Small intestine (tissue), 7 donors: ENCODE measurements around the gene RASAL2. TPM values are rescaled to one million over a fixed set of nuclear protein-coding genes. Genes with fewer than 3 reads are reported as not detected.

Experiments
- DNase-seq, 2 donors: peaks; one replicate each; pipeline versions ENCODE4 v3.0.0 to v3.0.0-alpha.2; 2013
- FAIRE-seq: peaks from 2 replicates; lab custom pipeline; 2012; peaks lifted over from hg19 to GRCh38; lab: Jason Lieb, UNC
- H3K27ac ChIP-seq, 3 donors: one replicate each; pipeline ENCODE4 v1.5.1; 2013; ENCODE audit warnings: low read length in 2 of 3, mild to moderate bottlenecking in 2 of 3, control low read depth in 1 of 3, inconsistent platforms in 1 of 3, low read depth in 1 of 3, moderate library complexity in 1 of 3
- H3K27me3 ChIP-seq, 3 donors: one replicate each; pipeline ENCODE4 v1.6.1; 2013; ENCODE audit warnings: low read length in 3 of 3, inconsistent platforms in 1 of 3; ENCODE audit not compliant: control insufficient read depth in 3 of 3, insufficient read depth in 3 of 3
- H3K36me3 ChIP-seq, 3 donors: one replicate each; pipeline ENCODE4 v1.6.1; 2013; ENCODE audit warnings: low read length in 3 of 3, inconsistent platforms in 1 of 3, low read depth in 1 of 3, mild to moderate bottlenecking in 1 of 3, moderate library complexity in 1 of 3; ENCODE audit not compliant: control insufficient read depth in 3 of 3, insufficient read depth in 2 of 3
- H3K4me1 ChIP-seq, 3 donors: one replicate each; pipeline ENCODE4 v1.6.1; 2013; ENCODE audit warnings: low read length in 2 of 3, inconsistent platforms in 1 of 3, low read depth in 1 of 3, mild to moderate bottlenecking in 1 of 3, moderate library complexity in 1 of 3; ENCODE audit not compliant: control insufficient read depth in 3 of 3, insufficient read depth in 2 of 3
- H3K4me3 ChIP-seq, 3 donors: one replicate each; pipeline ENCODE4 v1.5.1; 2013; ENCODE audit warnings: low read length in 3 of 3, control low read depth in 1 of 3, inconsistent platforms in 1 of 3, low read depth in 1 of 3, mild to moderate bottlenecking in 1 of 3, moderate library complexity in 1 of 3
- H3K9me3 ChIP-seq, 2 donors: one replicate each; pipeline ENCODE4 v1.6.1; 2013; ENCODE audit warnings: low read depth in 1 of 2, low read length in 1 of 2; ENCODE audit not compliant: control insufficient read depth in 2 of 2, insufficient read depth in 1 of 2
- WGBS, 3 donors: extraction: QIAGEN DNeasy Blood & Tissue Kit; methylation state at CpG; one replicate each; pipeline ENCODE4 v1.1.7; 2013; 5-methylcytosine and 5-hydroxymethylcytosine counted together
- polyA plus RNA-seq, 4 donors: library from polyadenylated mRNA; stranded (reverse) in 3 of 4; unstranded in 1 of 4; fragments of 200-250 nt in 3 of 4; fragments of 120-200 nt in 1 of 4; gene quantifications; one replicate each; pipeline versions ENCODE4 v1.2.1 to v1.2.3, GENCODE V29; 2013
- donor health status: healthy with polysubstance abuse.
- donor health status: control.
- donor health status: control.
- donor health status: Bipolar disorder and iron deficiency.
- donor health status: healthy.

Gene RASAL2
- polyA plus RNA-seq, 4 donors: 1.8 to 23.5 (median 3.3) TPM

DNA sequence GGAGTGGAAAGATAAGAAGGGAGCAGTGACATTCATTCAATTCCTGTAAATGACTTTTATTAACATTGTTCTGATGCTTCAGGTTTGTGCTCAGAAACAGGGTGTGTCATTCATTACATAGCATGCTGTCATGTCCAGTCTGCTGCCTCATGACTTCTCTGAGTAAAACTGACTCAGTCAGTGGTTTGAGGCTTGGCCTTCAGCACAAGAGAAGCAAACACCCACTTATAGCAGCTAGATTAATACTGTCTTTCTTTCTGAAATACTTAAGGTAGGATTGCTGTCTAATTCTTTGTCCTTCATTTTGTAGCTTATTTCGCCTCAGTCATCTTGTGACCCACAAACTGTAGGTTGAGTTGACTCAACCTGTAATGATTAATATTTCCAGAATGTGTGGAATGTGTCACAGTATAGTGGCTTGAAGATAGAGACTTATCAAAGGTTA lies 32.9 kb downstream of the RASAL2 start:
- DNase-seq (peak; percentile 67 to 82), FAIRE-seq (no peak)
- Histone ChIP-seq H3K27me3 (no peaks in the 10 kb centered on the region), H3K27ac (peak overlapping the region in 1 of 3 donors; percentile 81), H3K4me1 (peaks cover 0 to 5% (median 0%) of the 10 kb centered on the region in 3 donors), H3K36me3 (peaks cover 0 to 3% (median 0%) of the 10 kb centered on the region in 3 donors), H3K9me3 (no peaks in the 10 kb centered on the region), H3K4me3 (no peak overlapping the region)
- 43 to 80% (median 61%) methylated on average over 1 of the region's 1 CpG for WGBS, 3 donors

GRCh38 chr1:178127482-178128191 lies 33.7 kb downstream of the RASAL2 start:
- H3K4me3 ChIP-seq: no peak overlapping the region
- WGBS, 3 donors: 82 to 91% (median 83%) methylated on average over 2 of the region's 2 CpGs
- H3K4me1 ChIP-seq: peaks cover 0 to 5% (median 0%) of the 10 kb centered on the region in 3 donors
- H3K27ac ChIP-seq: peak overlapping the region in 1 of 3 donors; percentile 81
- no peaks in the 10 kb centered on the region for H3K9me3 ChIP-seq
- H3K36me3 ChIP-seq: peaks cover 0 to 3% (median 0%) of the 10 kb centered on the region in 3 donors
- FAIRE-seq: no peak
- peak in 1 of 2 donors; percentile 15 for DNase-seq
- no peaks in the 10 kb centered on the region for H3K27me3 ChIP-seq

DNA sequence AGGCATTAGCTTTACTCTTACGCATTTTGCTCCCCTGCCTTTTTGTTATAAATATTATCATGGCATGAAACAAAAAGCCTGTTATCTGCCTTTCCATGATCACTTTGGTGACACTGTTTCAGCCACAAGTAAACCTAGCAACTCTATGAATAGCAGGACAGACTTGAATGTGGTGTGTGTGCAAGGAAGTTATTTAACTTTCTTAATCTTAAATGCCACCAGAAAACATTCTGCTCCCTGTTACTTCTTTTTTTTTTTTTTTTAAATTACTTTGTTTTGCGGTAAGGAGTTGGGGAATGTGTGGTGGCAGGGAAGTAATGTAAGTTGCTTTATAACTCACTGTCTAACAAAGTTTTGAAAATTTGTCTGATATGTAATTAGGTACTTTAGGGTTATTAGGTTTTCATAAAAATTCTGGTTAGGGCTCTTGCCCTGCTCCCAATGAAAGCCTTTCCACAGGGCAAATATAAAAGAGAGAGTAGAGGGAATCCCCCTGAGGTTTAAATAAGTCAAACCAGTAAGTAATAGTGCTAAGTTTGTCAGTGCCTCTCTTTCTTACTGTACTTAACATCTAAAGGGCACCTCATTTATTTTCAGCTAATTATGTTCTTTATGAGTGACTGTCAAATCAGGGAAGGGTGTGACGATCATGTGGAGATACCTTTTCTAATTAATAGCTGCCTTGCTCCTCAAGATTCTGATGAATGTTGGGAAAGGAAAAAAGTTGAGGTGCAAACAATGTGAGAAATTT lies 39.5 kb downstream of the RASAL2 start:
- H3K9me3 ChIP-seq: no peaks in the 10 kb centered on the region
- H3K4me3 ChIP-seq: no peak overlapping the region
- no peaks in the 10 kb centered on the region for H3K36me3 ChIP-seq
- no peak for DNase-seq
- 76 to 89% (median 79%) methylated on average over 3 of the region's 3 CpGs for WGBS, 3 donors
- peaks cover 0 to 2% (median 0%) of the 10 kb centered on the region in 3 donors for H3K4me1 ChIP-seq
- FAIRE-seq: no peak
- no peak overlapping the region for H3K27ac ChIP-seq
- H3K27me3 ChIP-seq: no peaks in the 10 kb centered on the region

DNA sequence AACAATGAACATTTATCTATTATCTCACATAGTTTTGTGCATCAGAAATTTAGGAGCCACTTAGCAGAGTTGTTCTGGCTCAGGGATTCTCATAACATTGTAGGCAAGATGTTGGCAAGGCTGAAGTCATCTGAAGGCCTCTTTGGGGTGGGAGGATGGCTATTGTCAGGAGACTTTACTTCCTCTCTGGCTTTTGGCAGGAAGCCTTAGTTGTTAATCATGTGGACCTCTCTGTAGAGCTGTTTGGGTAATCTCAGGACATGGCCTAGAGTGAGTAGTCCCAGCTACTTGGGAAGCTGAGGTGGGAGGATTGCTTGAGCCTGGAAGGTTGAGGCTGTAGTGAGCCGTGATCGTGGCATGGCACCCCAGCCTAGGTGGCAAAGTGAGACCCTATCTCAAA lies 40.2 kb downstream of the RASAL2 start:
- H3K27me3 ChIP-seq: no peaks in the 10 kb centered on the region
- no peak for FAIRE-seq
- H3K4me1 ChIP-seq: peaks cover 0 to 2% (median 0%) of the 10 kb centered on the region in 3 donors
- WGBS, 3 donors: 60 to 87% (median 69%) methylated on average over 2 of the region's 2 CpGs
- no peaks in the 10 kb centered on the region for H3K9me3 ChIP-seq
- no peak for DNase-seq
- H3K4me3 ChIP-seq: no peak overlapping the region
- H3K36me3 ChIP-seq: no peaks in the 10 kb centered on the region
- no peak overlapping the region for H3K27ac ChIP-seq

DNA sequence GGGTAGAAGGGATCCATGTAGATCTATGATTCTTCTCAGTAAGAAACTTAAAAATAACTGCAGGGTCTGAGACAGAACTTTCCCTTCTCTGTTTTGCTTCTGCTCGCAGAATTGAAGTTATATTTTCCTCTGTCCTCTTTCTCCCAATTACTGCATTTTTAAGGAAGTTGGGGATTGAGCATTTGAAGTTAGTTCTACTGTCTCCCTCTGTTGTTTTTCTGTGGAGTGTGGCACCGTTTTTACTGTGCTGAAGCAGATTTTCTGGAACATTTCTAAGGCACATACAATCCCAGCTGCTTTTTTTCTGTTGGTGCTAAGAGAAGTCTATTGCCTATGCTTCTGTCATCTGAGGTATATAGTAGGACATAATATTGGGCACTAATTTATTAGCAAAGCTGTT lies 43.3 kb downstream of the RASAL2 start:
- Histone ChIP-seq H3K27me3 (no peaks in the 10 kb centered on the region), H3K4me3 (no peak overlapping the region), H3K9me3 (no peaks in the 10 kb centered on the region), H3K27ac (no peak overlapping the region), H3K4me1 (peaks cover 0 to 2% (median 0%) of the 10 kb centered on the region in 3 donors), H3K36me3 (no peaks in the 10 kb centered on the region)
- DNase-seq (no peak), FAIRE-seq (no peak)
- WGBS, 3 donors: 25 to 52% (median 43%) methylated on average over 2 of the region's 2 CpGs

- no peaks in the 10 kb centered on the region for H3K9me3 ChIP-seq
- no peaks in the 10 kb centered on the region for H3K27me3 ChIP-seq
- H3K4me1 ChIP-seq: no peaks in the 10 kb centered on the region
- no peak overlapping the region for H3K4me3 ChIP-seq
- no peak overlapping the region for H3K27ac ChIP-seq
- FAIRE-seq: no peak
- 83 to 87% (median 87%) methylated on average over 4 of the region's 4 CpGs for WGBS, 3 donors
- H3K36me3 ChIP-seq: no peaks in the 10 kb centered on the region
- no peak for DNase-seq
These were observed 48.9 kb downstream of the RASAL2 start for GRCh38 chr1:178142806-178143205.

GRCh38 chr1:178143730-178144690 lies 50.1 kb downstream of the RASAL2 start:
- Histone ChIP-seq H3K36me3 (no peaks in the 10 kb centered on the region), H3K9me3 (no peaks in the 10 kb centered on the region), H3K27me3 (no peaks in the 10 kb centered on the region), H3K27ac (no peak overlapping the region), H3K4me1 (no peaks in the 10 kb centered on the region), H3K4me3 (no peak overlapping the region)
- no peak for FAIRE-seq
- no peak for DNase-seq
- WGBS, 3 donors: 83 to 85% (median 85%) methylated on average over 2 of the region's 2 CpGs

DNA sequence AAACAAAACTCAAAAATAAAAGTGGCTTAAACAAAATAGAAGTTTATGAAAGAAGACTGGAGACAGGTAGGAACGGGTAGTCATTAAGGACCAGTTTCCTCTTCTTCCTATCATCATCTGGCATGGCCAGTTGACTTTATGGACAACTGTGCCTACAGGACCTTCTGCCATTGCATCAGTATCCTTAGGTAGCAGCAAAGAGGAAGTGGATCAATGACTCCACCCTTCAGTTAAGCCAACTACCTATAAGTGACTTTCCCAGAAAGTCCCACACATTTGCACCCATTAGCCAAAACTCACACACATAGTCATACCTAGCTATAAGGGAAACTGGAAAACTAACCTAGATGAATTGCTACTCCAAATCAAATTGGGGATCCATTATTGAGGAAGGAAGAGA lies 51.7 kb downstream of the RASAL2 start:
- Histone ChIP-seq H3K27me3 (no peaks in the 10 kb centered on the region), H3K4me1 (no peaks in the 10 kb centered on the region), H3K36me3 (no peaks in the 10 kb centered on the region), H3K27ac (no peak overlapping the region), H3K4me3 (no peak overlapping the region), H3K9me3 (no peaks in the 10 kb centered on the region)
- WGBS, 3 donors: 90 to 93% (median 92%) methylated on average over 1 of the region's 1 CpG
- no peak for FAIRE-seq
- DNase-seq: no peak
